ENCODE data around the gene PLGRKT. TPM values are rescaled to one million over a fixed set of nuclear protein-coding genes. Genes with fewer than 3 reads are reported as not detected.
"Not testable (repeated sequence)": the region's sequence is repeated elsewhere in the genome, so short reads cannot be mapped to it uniquely, and the experiment has no call there.

PLGRKT gene
- total RNA-seq (2012; rRNA removed): 21.5 and 30.4 TPM in 2 replicates

GRCh38 chr9:5437254-5438216, at the start of gene PLGRKT:
PLGRKT (minus strand) TSS chr9:5437925; CDS start chr9:5431977, 5,948 bp downstream.
- Histone ChIP-seq H3K36me3 (ENCODE audit: insufficient read depth, low read length) (peaks cover 4% of the 10 kb centered on the region), H3K4me2 (ENCODE audit: low read length) (peak within 1 kb of the TSS; percentile 94), H3K4me3 (ENCODE audit: low read length) (peak within 1 kb of the TSS; percentile 84), H3K4me1 (ENCODE audit: control insufficient read depth, insufficient read depth, low read length) (peaks cover 19% of the 10 kb centered on the region), H3K9ac (ENCODE audit: low read depth, low read length) (peak within 1 kb of the TSS; percentile 94), H3K27me3 (ENCODE audit: control insufficient read depth, insufficient read depth, low read length) (no peaks in the 10 kb centered on the region), H3K9me3 (replicated peaks; ENCODE audit: low read length) (no peaks in the 10 kb centered on the region)

GRCh38 chr9:5486988-5487387, 49.3 kb upstream of the PLGRKT start:
- H3K36me3 ChIP-seq (ENCODE audit: insufficient read depth, low read length): no peaks in the 10 kb centered on the region
- no peak overlapping the region for H3K9ac ChIP-seq (ENCODE audit: low read depth, low read length)
- no peak overlapping the region for H3K4me2 ChIP-seq (ENCODE audit: low read length)
- H3K9me3 ChIP-seq (replicated peaks; ENCODE audit: low read length): no peaks in the 10 kb centered on the region
- no peak overlapping the region for H3K4me3 ChIP-seq (ENCODE audit: low read length)
- H3K27me3 ChIP-seq (ENCODE audit: control insufficient read depth, insufficient read depth, low read length): no peaks in the 10 kb centered on the region
- H3K4me1 ChIP-seq (ENCODE audit: control insufficient read depth, insufficient read depth, low read length): no peaks in the 10 kb centered on the region

- Histone ChIP-seq H3K27me3 (ENCODE audit: control insufficient read depth, insufficient read depth, low read length) (no peaks in the 10 kb centered on the region), H3K4me2 (ENCODE audit: low read length) (no peak overlapping the region), H3K9me3 (replicated peaks; ENCODE audit: low read length) (no peaks in the 10 kb centered on the region), H3K9ac (ENCODE audit: low read depth, low read length) (no peak overlapping the region), H3K4me3 (ENCODE audit: low read length) (no peak overlapping the region), H3K4me1 (ENCODE audit: control insufficient read depth, insufficient read depth, low read length) (no peaks in the 10 kb centered on the region), H3K36me3 (ENCODE audit: insufficient read depth, low read length) (no peaks in the 10 kb centered on the region)
Observed at GRCh38 chr9:5485378-5486085, 47.8 kb upstream of the PLGRKT start.

GRCh38 chr9:5483306-5483705, 45.6 kb upstream of the PLGRKT start:
- Histone ChIP-seq H3K9me3 (replicated peaks; ENCODE audit: low read length) (no peaks in the 10 kb centered on the region), H3K4me3 (ENCODE audit: low read length) (no peak overlapping the region), H3K9ac (ENCODE audit: low read depth, low read length) (no peak overlapping the region), H3K27me3 (ENCODE audit: control insufficient read depth, insufficient read depth, low read length) (no peaks in the 10 kb centered on the region), H3K4me1 (ENCODE audit: control insufficient read depth, insufficient read depth, low read length) (no peaks in the 10 kb centered on the region), H3K4me2 (ENCODE audit: low read length) (no peak overlapping the region), H3K36me3 (ENCODE audit: insufficient read depth, low read length) (no peaks in the 10 kb centered on the region)

GRCh38 chr9:5482194-5482593, 44.5 kb upstream of the PLGRKT start:
- H3K27me3 ChIP-seq (ENCODE audit: control insufficient read depth, insufficient read depth, low read length): no peaks in the 10 kb centered on the region

GRCh38 chr9:5481322-5482040, 43.8 kb upstream of the PLGRKT start:
- Histone ChIP-seq H3K4me1 (ENCODE audit: control insufficient read depth, insufficient read depth, low read length) (no peaks in the 10 kb centered on the region), H3K4me3 (ENCODE audit: low read length) (no peak overlapping the region)

More at GRCh38 chr9:5482194-5482593, 44.5 kb upstream of the PLGRKT start:
- Histone ChIP-seq H3K4me1 (ENCODE audit: control insufficient read depth, insufficient read depth, low read length) (no peaks in the 10 kb centered on the region), H3K36me3 (ENCODE audit: insufficient read depth, low read length) (no peaks in the 10 kb centered on the region), H3K4me3 (ENCODE audit: low read length) (no peak overlapping the region), H3K9ac (ENCODE audit: low read depth, low read length) (no peak overlapping the region), H3K4me2 (ENCODE audit: low read length) (no peak overlapping the region), H3K9me3 (replicated peaks; ENCODE audit: low read length) (no peaks in the 10 kb centered on the region)

GRCh38 chr9:5480919-5481318, 43.2 kb upstream of the PLGRKT start:
- no peaks in the 10 kb centered on the region for H3K36me3 ChIP-seq (ENCODE audit: insufficient read depth, low read length)
- no peaks in the 10 kb centered on the region for H3K4me1 ChIP-seq (ENCODE audit: control insufficient read depth, insufficient read depth, low read length)
- H3K9ac ChIP-seq (ENCODE audit: low read depth, low read length): no peak overlapping the region
- no peak overlapping the region for H3K4me2 ChIP-seq (ENCODE audit: low read length)
- no peak overlapping the region for H3K4me3 ChIP-seq (ENCODE audit: low read length)
- H3K27me3 ChIP-seq (ENCODE audit: control insufficient read depth, insufficient read depth, low read length): no peaks in the 10 kb centered on the region
- no peaks in the 10 kb centered on the region for H3K9me3 ChIP-seq (replicated peaks; ENCODE audit: low read length)

More at GRCh38 chr9:5481322-5482040, 43.8 kb upstream of the PLGRKT start:
- H3K27me3 ChIP-seq (ENCODE audit: control insufficient read depth, insufficient read depth, low read length): no peaks in the 10 kb centered on the region
- no peaks in the 10 kb centered on the region for H3K9me3 ChIP-seq (replicated peaks; ENCODE audit: low read length)
- H3K36me3 ChIP-seq (ENCODE audit: insufficient read depth, low read length): no peaks in the 10 kb centered on the region
- no peak overlapping the region for H3K4me2 ChIP-seq (ENCODE audit: low read length)
- no peak overlapping the region for H3K9ac ChIP-seq (ENCODE audit: low read depth, low read length)

GRCh38 chr9:5479994-5480694, 42.4 kb upstream of the PLGRKT start:
- Histone ChIP-seq H3K4me1 (ENCODE audit: control insufficient read depth, insufficient read depth, low read length) (no peaks in the 10 kb centered on the region), H3K36me3 (ENCODE audit: insufficient read depth, low read length) (no peaks in the 10 kb centered on the region), H3K4me2 (ENCODE audit: low read length) (no peak overlapping the region), H3K27me3 (ENCODE audit: control insufficient read depth, insufficient read depth, low read length) (no peaks in the 10 kb centered on the region), H3K9ac (ENCODE audit: low read depth, low read length) (no peak overlapping the region), H3K4me3 (ENCODE audit: low read length) (no peak overlapping the region), H3K9me3 (replicated peaks; ENCODE audit: low read length) (no peaks in the 10 kb centered on the region)

- no peak overlapping the region for H3K4me3 ChIP-seq (ENCODE audit: low read length)
- no peak overlapping the region for H3K9ac ChIP-seq (ENCODE audit: low read depth, low read length)
- H3K4me1 ChIP-seq (ENCODE audit: control insufficient read depth, insufficient read depth, low read length): no peaks in the 10 kb centered on the region
- no peaks in the 10 kb centered on the region for H3K9me3 ChIP-seq (replicated peaks; ENCODE audit: low read length)
- no peak overlapping the region for H3K4me2 ChIP-seq (ENCODE audit: low read length)
- H3K36me3 ChIP-seq (ENCODE audit: insufficient read depth, low read length): no peaks in the 10 kb centered on the region
- H3K27me3 ChIP-seq (ENCODE audit: control insufficient read depth, insufficient read depth, low read length): no peaks in the 10 kb centered on the region
Observed at GRCh38 chr9:5478206-5478605, 40.5 kb upstream of the PLGRKT start.

- H3K4me2 ChIP-seq (ENCODE audit: low read length): not testable (repeated sequence)
Observed at GRCh38 chr9:5475611-5476010, 37.9 kb upstream of the PLGRKT start.

GRCh38 chr9:5470816-5471215, 33.1 kb upstream of the PLGRKT start:
- H3K4me1 ChIP-seq (ENCODE audit: control insufficient read depth, insufficient read depth, low read length): no peaks in the 10 kb centered on the region

More at GRCh38 chr9:5475611-5476010, 37.9 kb upstream of the PLGRKT start:
- H3K4me1 ChIP-seq (ENCODE audit: control insufficient read depth, insufficient read depth, low read length); H3K9ac ChIP-seq (ENCODE audit: low read depth, low read length); H3K9me3 ChIP-seq (replicated peaks; ENCODE audit: low read length); H3K36me3 ChIP-seq (ENCODE audit: insufficient read depth, low read length); H3K27me3 ChIP-seq (ENCODE audit: control insufficient read depth, insufficient read depth, low read length); H3K4me3 ChIP-seq (ENCODE audit: low read length): not testable (repeated sequence)

More at GRCh38 chr9:5470816-5471215, 33.1 kb upstream of the PLGRKT start:
- H3K27me3 ChIP-seq (ENCODE audit: control insufficient read depth, insufficient read depth, low read length): no peaks in the 10 kb centered on the region
- H3K9ac ChIP-seq (ENCODE audit: low read depth, low read length): no peak overlapping the region
- no peak overlapping the region for H3K4me2 ChIP-seq (ENCODE audit: low read length)
- peaks cover 35% of the 10 kb centered on the region for H3K36me3 ChIP-seq (ENCODE audit: insufficient read depth, low read length)
- no peaks in the 10 kb centered on the region for H3K9me3 ChIP-seq (replicated peaks; ENCODE audit: low read length)
- H3K4me3 ChIP-seq (ENCODE audit: low read length): no peak overlapping the region
